Neural crest cell (in vitro differentiated cells): Measurements from ENCODE around the gene HOXD9. TPM values are rescaled to one million over a fixed set of nuclear protein-coding genes. Genes with fewer than 3 reads are reported as not detected.

Source experiments
- DNase-seq: peaks from one replicate; pipeline ENCODE4 v3.0.0; 2021; ENCODE audit warnings: low read depth, mixed read lengths, low spot score
- H3K27ac Mint-ChIP-seq: one replicate; pipeline ENCODE4 v1.8.0; 2021; ENCODE audit warnings: mild to moderate bottlenecking, mixed read lengths; ENCODE audit not compliant: unreplicated experiment
- H3K27me3 Mint-ChIP-seq: 2 replicates; pipeline ENCODE4 v1.8.0; 2021; ENCODE audit warnings: low read depth, mild to moderate bottlenecking, mixed read lengths
- H3K36me3 Mint-ChIP-seq: 2 replicates; pipeline ENCODE4 v1.8.0; 2021; ENCODE audit warnings: low read depth, mild to moderate bottlenecking, mixed read lengths
- H3K4me1 Mint-ChIP-seq: 2 replicates; pipeline ENCODE4 v1.8.0; 2021; ENCODE audit warnings: mixed read lengths
- H3K4me3 Mint-ChIP-seq: one replicate; pipeline ENCODE4 v1.8.0; 2021; ENCODE audit warnings: mild to moderate bottlenecking, mixed read lengths
- H3K9me3 Mint-ChIP-seq: 2 replicates; pipeline ENCODE4 v1.8.0; 2021; ENCODE audit warnings: mixed read lengths
- CTCF ChIP-seq: fragments of 200-600 bp; sonication (generic); conservative IDR thresholded peaks from 2 replicates; pipeline ENCODE4 v1.5.0; 2021; ENCODE audit warnings: antibody characterized with exemption, mild to moderate bottlenecking
- total RNA-seq: library from RNA; stranded (reverse); gene quantifications from 2 replicates; pipeline ENCODE4 v1.2.1, GENCODE V29; 2021

Gene HOXD9
- total RNA-seq, 1 donor from 2014 or later: not detected

- Mint-ChIP-seq H3K27me3 (peaks cover 96% of the 10 kb centered on the region), H3K9me3 (no peaks in the 10 kb centered on the region), H3K27ac (no peak overlapping the region), H3K4me3 (peak overlapping the region; percentile 39), H3K36me3 (peaks cover 5% of the 10 kb centered on the region), H3K4me1 (peaks cover 13% of the 10 kb centered on the region)
- no peak for DNase-seq
- no peak for TF ChIP-seq CTCF
These were observed 45.7 kb upstream of the HOXD9 start for GRCh38 chr2:176076796-176077195.

- Mint-ChIP-seq H3K36me3 (peaks cover 6% of the 10 kb centered on the region), H3K27ac (no peak overlapping the region), H3K4me1 (peaks cover 13% of the 10 kb centered on the region), H3K27me3 (peaks cover 96% of the 10 kb centered on the region), H3K4me3 (peak overlapping the region; percentile 76), H3K9me3 (no peaks in the 10 kb centered on the region)
- no peak for TF ChIP-seq CTCF
- no peak for DNase-seq
These were observed 43.8 kb upstream of the HOXD9 start for GRCh38 chr2:176078541-176079284.

- Mint-ChIP-seq H3K4me1 (peaks cover 13% of the 10 kb centered on the region), H3K9me3 (no peaks in the 10 kb centered on the region), H3K4me3 (peak overlapping the region; percentile 76), H3K36me3 (peaks cover 6% of the 10 kb centered on the region), H3K27ac (no peak overlapping the region), H3K27me3 (peaks cover 96% of the 10 kb centered on the region)
- TF ChIP-seq CTCF: no peak
- no peak for DNase-seq
These were observed 43.2 kb upstream of the HOXD9 start for GRCh38 chr2:176079285-176079830.

- peaks cover 96% of the 10 kb centered on the region for H3K27me3 Mint-ChIP-seq
- peak; percentile 70 for DNase-seq
- H3K9me3 Mint-ChIP-seq: no peaks in the 10 kb centered on the region
- H3K4me3 Mint-ChIP-seq: peak overlapping the region; percentile 76
- H3K4me1 Mint-ChIP-seq: peaks cover 13% of the 10 kb centered on the region
- no peak overlapping the region for H3K27ac Mint-ChIP-seq
- TF ChIP-seq CTCF: peak; percentile 92
- peaks cover 6% of the 10 kb centered on the region for H3K36me3 Mint-ChIP-seq
These were observed 42.5 kb upstream of the HOXD9 start for GRCh38 chr2:176079831-176080539.

- Mint-ChIP-seq H3K36me3 (peaks cover 6% of the 10 kb centered on the region), H3K27me3 (peaks cover 96% of the 10 kb centered on the region), H3K9me3 (no peaks in the 10 kb centered on the region), H3K4me3 (peak overlapping the region; percentile 79), H3K4me1 (peaks cover 13% of the 10 kb centered on the region), H3K27ac (no peak overlapping the region)
- no peak for TF ChIP-seq CTCF
- no peak for DNase-seq
These were observed 41.8 kb upstream of the HOXD9 start for GRCh38 chr2:176080540-176081375.
